SK-N-SH (cell line): ENCODE measurements around the gene TTLL7. TPM values are rescaled to one million over a fixed set of nuclear protein-coding genes. Genes with fewer than 3 reads are reported as not detected.

Experiments used
- CTCF ChIA-PET: fragments of 300-600, 350-600 bp; formaldehyde crosslinking; extraction: SDS; loops from one replicate; lab custom pipeline; 2021; lab: Yijun Ruan, JAX
- POLR2A ChIA-PET: fragments of 350-600 bp; sonication (Branson Sonifier 250); formaldehyde crosslinking; extraction: SDS; loops from one replicate; lab custom pipeline; 2020; ENCODE audit warnings: antibody characterized with exemption, inconsistent platforms; lab: Yijun Ruan, JAX
- DNase-seq: peaks from one replicate; pipeline ENCODE4 v3.0.0; 2012
- H2AFZ ChIP-seq: fragments of 200-600 bp; sonication (generic); 2 replicates; pipeline ENCODE4 v1.8.1; 2016; ENCODE audit warnings: antibody characterized with exemption, mild to moderate bottlenecking, low read depth
- H3F3A ChIP-seq: fragments of 200-600 bp; sonication (generic); replicated peaks from 2 replicates; pipeline ENCODE3; 2016; ENCODE audit warnings: antibody characterized with exemption, mild to moderate bottlenecking; ENCODE audit not compliant: insufficient read depth
- H3K27ac ChIP-seq, 2 experiments: fragments of 200-500 bp in 1 of 2; fragments of 200-600 bp in 1 of 2; sonication (Bioruptor generic) in 1 of 2; sonication (generic), shearing (Covaris generic) in 1 of 2; 2 replicates each; pipeline versions ENCODE4 v1.5.1 to v1.6.1; 2014 to 2016; ENCODE audit warnings: low read depth in 2 of 2, inconsistent platforms in 1 of 2, low read length in 1 of 2, mild to moderate bottlenecking in 1 of 2, mixed read lengths in 1 of 2
- H3K27me3 ChIP-seq: fragments of 200-600 bp; sonication (generic), shearing (Covaris generic); 2 replicates; pipeline ENCODE4 v1.6.1; 2016; ENCODE audit warnings: mixed run types; ENCODE audit not compliant: insufficient read depth
- H3K36me3 ChIP-seq, 2 experiments: fragments of 200-500 bp in 1 of 2; fragments of 200-600 bp in 1 of 2; sonication (Bioruptor generic) in 1 of 2; sonication (generic) in 1 of 2; replicated peaks in 1 of 2; 2 replicates each; pipeline versions ENCODE3 to v1.5.1; 2014 to 2016; ENCODE audit warnings: low read length in 1 of 2, mild to moderate bottlenecking in 1 of 2; ENCODE audit not compliant: insufficient read depth in 2 of 2, control insufficient read depth in 1 of 2
- H3K4me1 ChIP-seq, 2 experiments: fragments of 200-500 bp in 1 of 2; fragments of 200-600 bp in 1 of 2; sonication (Bioruptor generic) in 1 of 2; sonication (generic), shearing (Covaris generic) in 1 of 2; 2 replicates each; pipeline versions ENCODE4 v1.5.1 to v1.6.1; 2014 to 2016; ENCODE audit warnings: low read depth in 1 of 2, low read length in 1 of 2, mixed run types in 1 of 2; ENCODE audit not compliant: insufficient read depth in 2 of 2, control insufficient read depth in 1 of 2
- H3K4me2 ChIP-seq: fragments of 200-600 bp; sonication (generic), shearing (Covaris generic); 2 replicates; pipeline ENCODE4 v1.6.1; 2017; ENCODE audit warnings: mixed run types
- H3K4me3 ChIP-seq, 2 experiments: fragments of 200-500 bp in 1 of 2; fragments of 200-600 bp in 1 of 2; sonication (Bioruptor generic) in 1 of 2; sonication (generic), shearing (Covaris generic) in 1 of 2; 2 replicates each; pipeline versions ENCODE4 v1.5.1 to v1.8.1; 2014 to 2016; ENCODE audit warnings: low read depth in 2 of 2, inconsistent platforms in 1 of 2, low read length in 1 of 2, mild to moderate bottlenecking in 1 of 2, mixed read lengths in 1 of 2, moderate library complexity in 1 of 2
- H3K79me2 ChIP-seq: fragments of 200-600 bp; sonication (generic); 2 replicates; pipeline ENCODE4 v1.8.1; 2017; ENCODE audit warnings: mild to moderate bottlenecking; ENCODE audit not compliant: insufficient read depth
- H3K9ac ChIP-seq: fragments of 200-600 bp; sonication (generic); 2 replicates; pipeline ENCODE4 v1.6.1; 2017; ENCODE audit warnings: mixed run types
- H3K9me2 ChIP-seq: fragments of 200-600 bp; sonication (generic); 2 replicates; pipeline ENCODE4 v1.6.1; 2017; ENCODE audit warnings: mixed run types
- H3K9me3 ChIP-seq: fragments of 200-600 bp; sonication (generic); 2 replicates; pipeline ENCODE4 v1.6.1; 2017; ENCODE audit warnings: mixed run types, mild to moderate bottlenecking, moderate library complexity
- H4K20me1 ChIP-seq: fragments of 200-600 bp; sonication (generic); 2 replicates; pipeline ENCODE4 v1.6.1; 2017; ENCODE audit warnings: mild to moderate bottlenecking, mixed run types; ENCODE audit not compliant: insufficient read depth
- CHD2 ChIP-seq: fragments of 150-350 bp; IDR thresholded peaks from 2 replicates; pipeline ENCODE4 v1.6.1; 2018; ENCODE audit warnings: low read length; ENCODE audit not compliant: partially characterized antibody
- GATA2 ChIP-seq: sonication (generic); formaldehyde crosslinking; IDR thresholded peaks from 2 replicates; pipeline ENCODE4 v1.5.0; 2020; ENCODE audit warnings: mild to moderate bottlenecking, missing genetic modification reagents
- MEF2A ChIP-seq: IDR thresholded peaks from 2 replicates; pipeline ENCODE4 v1.4.0; 2012; ENCODE audit warnings: low read depth, borderline replicate concordance
- RFX5 ChIP-seq: IDR thresholded peaks from 2 replicates; pipeline ENCODE4 v1.6.1; 2012; ENCODE audit warnings: mild to moderate bottlenecking, improper control_type of control experiment, low read length
- whole genome bisulfite sequencing: methylation state at CpG from one replicate; pipeline ENCODE4 v1.1.6; 2017; ENCODE audit warnings: low lambda C conversion rate; 5-methylcytosine and 5-hydroxymethylcytosine counted together
- polyA plus RNA-seq, 3 experiments: library from polyadenylated mRNA; depleted of rRNA; stranded (reverse); fragments of >200 nt; gene quantifications; 2 replicates each; pipeline ENCODE4 v1.2.3, GENCODE V29; 2012
- TF ChIP-seq, protein P1 (sequence below): fragments of 200-600 bp; sonication (generic); IDR thresholded peaks from 2 replicates; pipeline ENCODE4 v1.6.1; 2017; ENCODE audit warnings: antibody characterized with exemption, mild to moderate bottlenecking, moderate library complexity
- TF ChIP-seq, protein P2 (sequence below): fragments of 150-350 bp; IDR thresholded peaks from 2 replicates; pipeline ENCODE4 v1.6.1; 2016; ENCODE audit warnings: mild to moderate bottlenecking, low read depth, low read length
- TF ChIP-seq, protein P3 (sequence below): IDR thresholded peaks from 2 replicates; pipeline ENCODE4 v1.4.0; 2012; ENCODE audit warnings: low read depth, borderline replicate concordance
- TF ChIP-seq, protein P4 (sequence below): fragments of 150-350 bp; IDR thresholded peaks from 2 replicates; pipeline ENCODE4 v1.6.1; 2017; ENCODE audit warnings: antibody characterized with exemption, low read length, low read depth, borderline replicate concordance
- TF ChIP-seq, protein P5 (sequence below): IDR thresholded peaks from 2 replicates; pipeline ENCODE4 v1.4.0; 2012; ENCODE audit warnings: low read depth, borderline replicate concordance

Gene TTLL7
- polyA plus RNA-seq, 1 of the 3 experiments (the other 2 are of a cell fraction): 7.3 TPM

DNA sequence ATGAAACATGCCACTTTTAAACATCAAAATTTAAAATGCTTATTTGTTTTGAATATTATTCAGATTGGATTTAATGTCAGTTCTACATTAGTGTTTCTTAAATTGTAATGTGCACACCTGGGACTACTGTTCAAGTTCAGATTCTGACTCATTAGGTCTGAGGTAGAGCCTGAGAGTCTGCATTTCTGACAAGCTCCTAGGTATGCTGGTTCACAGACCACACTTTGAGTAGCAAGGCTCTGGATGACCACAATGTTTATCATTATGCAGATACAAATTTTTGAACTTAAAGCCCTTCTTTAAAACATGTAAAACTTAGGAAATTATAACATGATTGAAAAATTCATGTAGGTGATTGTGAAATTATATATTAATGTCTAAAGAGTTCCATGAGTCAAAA lies 40.2 kb downstream of the TTLL7 start:
- TF ChIP-seq, protein P1, sequence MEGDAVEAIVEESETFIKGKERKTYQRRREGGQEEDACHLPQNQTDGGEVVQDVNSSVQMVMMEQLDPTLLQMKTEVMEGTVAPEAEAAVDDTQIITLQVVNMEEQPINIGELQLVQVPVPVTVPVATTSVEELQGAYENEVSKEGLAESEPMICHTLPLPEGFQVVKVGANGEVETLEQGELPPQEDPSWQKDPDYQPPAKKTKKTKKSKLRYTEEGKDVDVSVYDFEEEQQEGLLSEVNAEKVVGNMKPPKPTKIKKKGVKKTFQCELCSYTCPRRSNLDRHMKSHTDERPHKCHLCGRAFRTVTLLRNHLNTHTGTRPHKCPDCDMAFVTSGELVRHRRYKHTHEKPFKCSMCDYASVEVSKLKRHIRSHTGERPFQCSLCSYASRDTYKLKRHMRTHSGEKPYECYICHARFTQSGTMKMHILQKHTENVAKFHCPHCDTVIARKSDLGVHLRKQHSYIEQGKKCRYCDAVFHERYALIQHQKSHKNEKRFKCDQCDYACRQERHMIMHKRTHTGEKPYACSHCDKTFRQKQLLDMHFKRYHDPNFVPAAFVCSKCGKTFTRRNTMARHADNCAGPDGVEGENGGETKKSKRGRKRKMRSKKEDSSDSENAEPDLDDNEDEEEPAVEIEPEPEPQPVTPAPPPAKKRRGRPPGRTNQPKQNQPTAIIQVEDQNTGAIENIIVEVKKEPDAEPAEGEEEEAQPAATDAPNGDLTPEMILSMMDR: no peak
- no peak for TF ChIP-seq GATA2
- no peak for TF ChIP-seq CHD2
- TF ChIP-seq, protein P2, sequence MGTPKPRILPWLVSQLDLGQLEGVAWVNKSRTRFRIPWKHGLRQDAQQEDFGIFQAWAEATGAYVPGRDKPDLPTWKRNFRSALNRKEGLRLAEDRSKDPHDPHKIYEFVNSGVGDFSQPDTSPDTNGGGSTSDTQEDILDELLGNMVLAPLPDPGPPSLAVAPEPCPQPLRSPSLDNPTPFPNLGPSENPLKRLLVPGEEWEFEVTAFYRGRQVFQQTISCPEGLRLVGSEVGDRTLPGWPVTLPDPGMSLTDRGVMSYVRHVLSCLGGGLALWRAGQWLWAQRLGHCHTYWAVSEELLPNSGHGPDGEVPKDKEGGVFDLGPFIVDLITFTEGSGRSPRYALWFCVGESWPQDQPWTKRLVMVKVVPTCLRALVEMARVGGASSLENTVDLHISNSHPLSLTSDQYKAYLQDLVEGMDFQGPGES: no peak
- TF ChIP-seq MEF2A: no peak
- TF ChIP-seq, protein P3, sequence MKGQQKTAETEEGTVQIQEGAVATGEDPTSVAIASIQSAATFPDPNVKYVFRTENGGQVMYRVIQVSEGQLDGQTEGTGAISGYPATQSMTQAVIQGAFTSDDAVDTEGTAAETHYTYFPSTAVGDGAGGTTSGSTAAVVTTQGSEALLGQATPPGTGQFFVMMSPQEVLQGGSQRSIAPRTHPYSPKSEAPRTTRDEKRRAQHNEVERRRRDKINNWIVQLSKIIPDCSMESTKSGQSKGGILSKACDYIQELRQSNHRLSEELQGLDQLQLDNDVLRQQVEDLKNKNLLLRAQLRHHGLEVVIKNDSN: no peak
- TF ChIP-seq, protein P4, sequence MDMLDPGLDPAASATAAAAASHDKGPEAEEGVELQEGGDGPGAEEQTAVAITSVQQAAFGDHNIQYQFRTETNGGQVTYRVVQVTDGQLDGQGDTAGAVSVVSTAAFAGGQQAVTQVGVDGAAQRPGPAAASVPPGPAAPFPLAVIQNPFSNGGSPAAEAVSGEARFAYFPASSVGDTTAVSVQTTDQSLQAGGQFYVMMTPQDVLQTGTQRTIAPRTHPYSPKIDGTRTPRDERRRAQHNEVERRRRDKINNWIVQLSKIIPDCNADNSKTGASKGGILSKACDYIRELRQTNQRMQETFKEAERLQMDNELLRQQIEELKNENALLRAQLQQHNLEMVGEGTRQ: no peak
- no peak for TF ChIP-seq RFX5
- Histone ChIP-seq H3F3A (peaks cover 22% of the 10 kb centered on the region), H3K9me2 (no peaks in the 10 kb centered on the region), H3K4me2 (no peak overlapping the region), H3K4me3 (no peak overlapping the region), H3K9ac (no peak overlapping the region), H3K27me3 (no peaks in the 10 kb centered on the region), H3K9me3 (no peaks in the 10 kb centered on the region), H2AFZ (no peak overlapping the region), H3K27ac (no peak overlapping the region), H4K20me1 (no peaks in the 10 kb centered on the region), H3K36me3 (no peaks in the 10 kb centered on the region), H3K79me2 (no peaks in the 10 kb centered on the region), H3K4me1 (peaks cover 8 to 9% of the 10 kb centered on the region in 2 experiments; a peak in 2 of 4 replicates)
- DNase-seq: no peak
- CTCF ChIA-PET: interaction anchor here (0.9 kb wide), 1 partner anchor 84 kb away, joined by 3 read pairs; no protein-coding TSS in a partner anchor
- POLR2A ChIA-PET: no interaction called here

DNA sequence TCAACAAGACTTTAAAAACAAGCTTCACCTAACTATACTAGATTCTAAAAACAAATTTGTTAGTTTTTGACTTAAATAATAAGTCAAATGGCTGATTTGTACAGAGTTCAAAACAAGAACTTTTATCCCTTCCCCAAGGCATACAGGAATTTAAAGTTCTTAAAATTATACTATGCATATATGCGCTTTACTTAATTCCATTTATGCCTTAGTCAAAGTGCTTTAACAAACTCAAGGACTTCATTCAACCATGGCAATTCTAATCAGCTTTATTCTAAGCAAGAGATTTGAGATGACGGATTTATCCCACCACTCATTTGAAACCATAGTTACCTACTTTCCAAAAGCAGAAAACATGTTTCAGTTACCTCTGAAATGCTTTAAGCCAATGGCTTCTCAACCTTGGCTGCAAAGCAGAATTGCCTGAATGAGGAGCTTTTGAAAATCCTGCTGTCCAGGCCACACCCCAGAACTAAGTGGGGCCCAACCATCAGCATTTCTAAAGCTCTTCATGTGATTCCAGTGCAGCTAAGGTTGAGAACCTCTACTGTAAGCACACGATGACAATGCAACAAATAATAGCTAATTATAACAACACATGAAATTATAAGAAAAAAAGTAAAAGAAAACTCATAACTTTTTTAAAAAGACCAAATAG lies 44.6 kb downstream of the TTLL7 start:
- Histone ChIP-seq H3K9me3 (no peaks in the 10 kb centered on the region), H3F3A (peaks cover 6% of the 10 kb centered on the region), H2AFZ (no peak overlapping the region), H3K27me3 (no peaks in the 10 kb centered on the region), H3K36me3 (no peaks in the 10 kb centered on the region), H3K27ac (no peak overlapping the region), H4K20me1 (no peaks in the 10 kb centered on the region), H3K79me2 (no peaks in the 10 kb centered on the region), H3K4me3 (no peak overlapping the region), H3K9me2 (no peaks in the 10 kb centered on the region), H3K4me1 (peaks cover 0 to 7% of the 10 kb centered on the region in 2 experiments; a peak in 1 of 4 replicates), H3K4me2 (no peak overlapping the region), H3K9ac (no peak overlapping the region)
- CTCF ChIA-PET: interaction anchor here (1.2 kb wide), 1 partner anchor 817 kb away, joined by 5 read pairs; no protein-coding TSS in a partner anchor
- TF ChIP-seq, protein P5, sequence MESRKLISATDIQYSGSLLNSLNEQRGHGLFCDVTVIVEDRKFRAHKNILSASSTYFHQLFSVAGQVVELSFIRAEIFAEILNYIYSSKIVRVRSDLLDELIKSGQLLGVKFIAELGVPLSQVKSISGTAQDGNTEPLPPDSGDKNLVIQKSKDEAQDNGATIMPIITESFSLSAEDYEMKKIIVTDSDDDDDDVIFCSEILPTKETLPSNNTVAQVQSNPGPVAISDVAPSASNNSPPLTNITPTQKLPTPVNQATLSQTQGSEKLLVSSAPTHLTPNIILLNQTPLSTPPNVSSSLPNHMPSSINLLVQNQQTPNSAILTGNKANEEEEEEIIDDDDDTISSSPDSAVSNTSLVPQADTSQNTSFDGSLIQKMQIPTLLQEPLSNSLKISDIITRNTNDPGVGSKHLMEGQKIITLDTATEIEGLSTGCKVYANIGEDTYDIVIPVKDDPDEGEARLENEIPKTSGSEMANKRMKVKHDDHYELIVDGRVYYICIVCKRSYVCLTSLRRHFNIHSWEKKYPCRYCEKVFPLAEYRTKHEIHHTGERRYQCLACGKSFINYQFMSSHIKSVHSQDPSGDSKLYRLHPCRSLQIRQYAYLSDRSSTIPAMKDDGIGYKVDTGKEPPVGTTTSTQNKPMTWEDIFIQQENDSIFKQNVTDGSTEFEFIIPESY: no peak
- WGBS: 96% methylated on average over 3 of the region's 3 CpGs
- no peak for DNase-seq
- POLR2A ChIA-PET: no interaction called here
